ENCODE data around the gene METTL18. TPM values are rescaled to one million over a fixed set of nuclear protein-coding genes. Genes with fewer than 3 reads are reported as not detected.

METTL18 gene
- total RNA-seq, 1 donor = 6.4 TPM

DNA sequence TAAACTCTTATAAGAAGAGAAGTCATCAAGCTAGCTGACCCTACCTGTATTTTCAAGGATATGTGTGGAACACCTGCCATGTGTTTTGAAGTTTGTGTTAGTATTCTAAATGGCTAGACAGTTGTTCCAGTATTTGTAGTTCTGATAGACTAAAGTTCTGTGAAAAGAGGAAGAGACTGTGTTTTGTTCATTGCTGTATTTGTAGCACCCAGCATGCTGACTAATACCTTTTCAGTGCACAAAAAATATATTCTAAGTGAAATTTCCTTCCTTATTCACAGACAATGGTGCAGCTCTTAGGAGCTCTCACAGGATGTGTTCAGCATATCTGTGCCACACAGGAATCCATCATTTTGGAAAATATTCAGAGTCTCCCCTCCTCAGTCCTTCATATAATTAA, 8.2 kb upstream of the METTL18 start:
- no peaks in the 10 kb centered on the region for H3K9me3 ChIP-seq (ENCODE audit: low read depth, low read length)
- no peaks in the 10 kb centered on the region for H3K4me1 ChIP-seq (ENCODE audit: insufficient read depth, low read length)
- H3K4me3 ChIP-seq (ENCODE audit: low read length) = no peak overlapping the region
- H3K27me3 ChIP-seq (ENCODE audit: insufficient read depth, low read length) = no peaks in the 10 kb centered on the region

DNA sequence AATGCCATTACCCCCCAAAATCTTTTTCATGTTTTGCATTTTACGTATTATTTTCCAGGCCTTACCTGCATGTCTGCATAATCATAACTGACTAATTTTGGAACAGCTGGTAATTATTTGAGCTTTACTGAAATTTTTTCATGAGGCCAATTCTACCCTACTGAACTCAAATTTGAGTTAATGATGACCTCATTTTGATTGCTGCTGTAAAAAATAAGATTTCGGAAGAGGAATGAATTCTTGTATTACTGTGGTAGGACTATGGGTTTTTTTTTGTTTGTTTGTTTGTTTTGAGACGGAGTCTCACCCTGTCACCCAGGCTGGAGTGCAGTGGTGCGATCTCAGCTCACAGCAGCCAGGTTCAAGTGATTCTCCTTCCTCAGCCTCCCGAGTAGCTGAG, 2.6 kb upstream of the METTL18 start:
- no peak overlapping the region for H3K4me3 ChIP-seq (ENCODE audit: low read length)
- no peaks in the 10 kb centered on the region for H3K27me3 ChIP-seq (ENCODE audit: insufficient read depth, low read length)
- H3K9me3 ChIP-seq (ENCODE audit: low read depth, low read length) = no peaks in the 10 kb centered on the region
- peaks cover 21% of the 10 kb centered on the region for H3K4me1 ChIP-seq (ENCODE audit: insufficient read depth, low read length)

GRCh38 chr1:169796274-169796810, 1.6 kb upstream of the METTL18 start:
- no peaks in the 10 kb centered on the region for H3K27me3 ChIP-seq (ENCODE audit: insufficient read depth, low read length)
- H3K4me1 ChIP-seq (ENCODE audit: insufficient read depth, low read length) = peaks cover 21% of the 10 kb centered on the region
- H3K9me3 ChIP-seq (ENCODE audit: low read depth, low read length) = no peaks in the 10 kb centered on the region
- H3K4me3 ChIP-seq (ENCODE audit: low read length) = no peak overlapping the region

DNA sequence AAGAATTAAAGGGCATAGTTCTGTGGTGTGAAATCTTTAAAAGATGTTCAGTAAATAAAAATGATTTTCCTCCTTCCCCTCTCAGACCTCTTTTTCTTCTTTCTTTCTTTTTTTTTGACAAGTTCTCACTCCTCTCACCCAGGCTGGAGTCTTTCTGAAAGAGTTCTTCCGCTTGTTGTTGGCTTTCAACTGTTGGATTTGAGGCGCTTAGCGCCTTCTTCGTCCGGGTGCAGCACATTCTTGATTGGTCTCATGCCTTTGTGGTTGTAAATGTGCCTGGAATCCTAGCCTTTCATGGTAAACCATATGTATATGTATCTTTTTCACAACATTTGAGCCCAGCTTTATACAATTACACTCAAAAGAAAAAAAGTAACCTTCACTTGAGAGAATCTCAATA, 980 bp upstream of the METTL18 start:
- H3K4me3 ChIP-seq (ENCODE audit: low read length) = peak overlapping the region; percentile 96
- H3K27me3 ChIP-seq (ENCODE audit: insufficient read depth, low read length) = no peaks in the 10 kb centered on the region
- H3K4me1 ChIP-seq (ENCODE audit: insufficient read depth, low read length) = peaks cover 21% of the 10 kb centered on the region
- no peaks in the 10 kb centered on the region for H3K9me3 ChIP-seq (ENCODE audit: low read depth, low read length)

DNA sequence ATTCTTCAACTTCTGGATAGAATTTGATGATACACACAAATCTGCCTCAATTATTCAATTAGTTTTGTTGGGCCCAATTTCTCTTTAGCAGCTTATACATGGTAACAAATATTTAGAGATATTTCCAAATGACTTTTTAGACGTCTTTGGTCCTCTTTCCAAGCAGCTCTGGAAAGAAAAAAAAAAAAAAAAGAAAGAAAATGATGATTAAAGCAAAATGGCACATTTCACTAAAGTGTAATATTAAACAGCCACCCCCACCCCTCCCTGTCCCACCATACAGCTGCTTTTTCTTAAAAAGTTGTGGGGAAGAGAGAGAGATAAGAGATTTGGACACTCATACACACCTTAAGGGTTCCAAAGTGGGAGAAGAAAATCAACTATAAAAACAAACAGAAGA, 977 bp downstream of the METTL18 start:
- peak overlapping the region; percentile 96 for H3K4me3 ChIP-seq (ENCODE audit: low read length)
- no peaks in the 10 kb centered on the region for H3K9me3 ChIP-seq (ENCODE audit: low read depth, low read length)
- H3K27me3 ChIP-seq (ENCODE audit: insufficient read depth, low read length) = no peaks in the 10 kb centered on the region
- H3K4me1 ChIP-seq (ENCODE audit: insufficient read depth, low read length) = peaks cover 21% of the 10 kb centered on the region

GRCh38 chr1:169788402-169788801, 6.3 kb downstream of the METTL18 start:
- Histone ChIP-seq H3K4me1 (ENCODE audit: insufficient read depth, low read length) (peaks cover 4% of the 10 kb centered on the region), H3K9me3 (ENCODE audit: low read depth, low read length) (no peaks in the 10 kb centered on the region), H3K27me3 (ENCODE audit: insufficient read depth, low read length) (peaks cover 28% of the 10 kb centered on the region), H3K4me3 (ENCODE audit: low read length) (no peak overlapping the region)

DNA sequence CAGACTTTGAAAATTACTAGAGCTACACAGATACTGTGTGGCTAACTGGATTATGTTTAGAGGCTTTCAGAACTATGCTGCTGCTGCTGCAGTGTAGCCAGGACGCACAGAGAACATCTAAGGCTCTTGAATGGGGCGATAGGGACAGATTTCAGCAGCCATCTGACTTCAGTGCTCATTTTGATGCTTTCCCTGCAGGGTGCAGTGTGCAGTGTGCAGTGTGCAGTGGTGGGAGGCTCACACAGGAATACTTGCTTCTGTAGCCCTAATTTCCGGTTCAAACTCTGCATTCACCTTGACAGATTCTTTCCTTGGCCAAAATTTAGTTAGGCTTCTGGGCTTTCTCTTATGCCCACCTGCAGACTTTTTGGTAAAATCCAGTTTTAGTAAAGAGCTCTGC, 7.7 kb downstream of the METTL18 start:
- H3K4me1 ChIP-seq (ENCODE audit: insufficient read depth, low read length) = no peaks in the 10 kb centered on the region
- no peaks in the 10 kb centered on the region for H3K9me3 ChIP-seq (ENCODE audit: low read depth, low read length)
- H3K27me3 ChIP-seq (ENCODE audit: insufficient read depth, low read length) = peaks cover 36% of the 10 kb centered on the region
- no peak overlapping the region for H3K4me3 ChIP-seq (ENCODE audit: low read length)

GRCh38 chr1:169785267-169785666, 9.4 kb downstream of the METTL18 start:
- peaks cover 36% of the 10 kb centered on the region for H3K27me3 ChIP-seq (ENCODE audit: insufficient read depth, low read length)
- H3K4me1 ChIP-seq (ENCODE audit: insufficient read depth, low read length) = no peaks in the 10 kb centered on the region
- H3K4me3 ChIP-seq (ENCODE audit: low read length) = no peak overlapping the region
- no peaks in the 10 kb centered on the region for H3K9me3 ChIP-seq (ENCODE audit: low read depth, low read length)

GRCh38 chr1:169784102-169784501, 10.6 kb downstream of the METTL18 start:
- Histone ChIP-seq H3K4me3 (ENCODE audit: low read length) (no peak overlapping the region), H3K9me3 (ENCODE audit: low read depth, low read length) (no peaks in the 10 kb centered on the region), H3K27me3 (ENCODE audit: insufficient read depth, low read length) (peaks cover 36% of the 10 kb centered on the region), H3K4me1 (ENCODE audit: insufficient read depth, low read length) (no peaks in the 10 kb centered on the region)

GRCh38 chr1:169782596-169782995, 12.1 kb downstream of the METTL18 start:
- Histone ChIP-seq H3K4me1 (ENCODE audit: insufficient read depth, low read length) (no peaks in the 10 kb centered on the region), H3K9me3 (ENCODE audit: low read depth, low read length) (no peaks in the 10 kb centered on the region), H3K27me3 (ENCODE audit: insufficient read depth, low read length) (peaks cover 31% of the 10 kb centered on the region), H3K4me3 (ENCODE audit: low read length) (no peak overlapping the region)

DNA sequence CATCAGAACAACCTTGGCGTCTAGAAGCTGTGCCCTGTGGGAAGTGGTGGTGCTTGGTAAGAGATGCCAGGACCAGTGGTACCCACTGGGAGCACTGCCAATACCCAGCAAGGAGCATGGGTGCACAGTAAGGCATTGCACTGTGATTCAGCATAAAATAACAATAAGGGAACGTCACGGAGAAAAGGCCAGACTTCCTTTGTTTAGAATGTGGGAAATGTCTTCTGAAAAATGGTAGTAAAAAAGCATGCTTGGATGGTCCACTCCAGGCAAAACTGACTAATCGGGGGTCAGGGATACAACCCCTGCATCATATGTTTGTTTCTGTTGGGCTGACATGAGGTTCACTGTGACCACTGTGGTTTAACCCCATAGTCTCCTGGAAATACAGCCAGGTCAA, 14.7 kb downstream of the METTL18 start:
- Histone ChIP-seq H3K27me3 (ENCODE audit: insufficient read depth, low read length) (peaks cover 14% of the 10 kb centered on the region), H3K4me3 (ENCODE audit: low read length) (no peak overlapping the region), H3K9me3 (ENCODE audit: low read depth, low read length) (no peaks in the 10 kb centered on the region), H3K4me1 (ENCODE audit: insufficient read depth, low read length) (no peaks in the 10 kb centered on the region)

- Histone ChIP-seq H3K27me3 (ENCODE audit: insufficient read depth, low read length) (peaks cover 9% of the 10 kb centered on the region), H3K4me3 (ENCODE audit: low read length) (no peak overlapping the region), H3K9me3 (ENCODE audit: low read depth, low read length) (no peaks in the 10 kb centered on the region)
These were observed 15.6 kb downstream of the METTL18 start for GRCh38 chr1:169779150-169779549.

GRCh38 chr1:169776440-169776839, 18.3 kb downstream of the METTL18 start:
- Histone ChIP-seq H3K27me3 (ENCODE audit: insufficient read depth, low read length) (no peaks in the 10 kb centered on the region), H3K9me3 (ENCODE audit: low read depth, low read length) (no peaks in the 10 kb centered on the region), H3K4me1 (ENCODE audit: insufficient read depth, low read length) (no peaks in the 10 kb centered on the region), H3K4me3 (ENCODE audit: low read length) (no peak overlapping the region)

More at GRCh38 chr1:169779150-169779549, 15.6 kb downstream of the METTL18 start:
- no peaks in the 10 kb centered on the region for H3K4me1 ChIP-seq (ENCODE audit: insufficient read depth, low read length)

- no peaks in the 10 kb centered on the region for H3K27me3 ChIP-seq (ENCODE audit: insufficient read depth, low read length)
- H3K9me3 ChIP-seq (ENCODE audit: low read depth, low read length) = no peaks in the 10 kb centered on the region
- H3K4me3 ChIP-seq (ENCODE audit: low read length) = no peak overlapping the region
- no peaks in the 10 kb centered on the region for H3K4me1 ChIP-seq (ENCODE audit: insufficient read depth, low read length)
These were observed 26.5 kb downstream of the METTL18 start for GRCh38 chr1:169768161-169768560.

DNA sequence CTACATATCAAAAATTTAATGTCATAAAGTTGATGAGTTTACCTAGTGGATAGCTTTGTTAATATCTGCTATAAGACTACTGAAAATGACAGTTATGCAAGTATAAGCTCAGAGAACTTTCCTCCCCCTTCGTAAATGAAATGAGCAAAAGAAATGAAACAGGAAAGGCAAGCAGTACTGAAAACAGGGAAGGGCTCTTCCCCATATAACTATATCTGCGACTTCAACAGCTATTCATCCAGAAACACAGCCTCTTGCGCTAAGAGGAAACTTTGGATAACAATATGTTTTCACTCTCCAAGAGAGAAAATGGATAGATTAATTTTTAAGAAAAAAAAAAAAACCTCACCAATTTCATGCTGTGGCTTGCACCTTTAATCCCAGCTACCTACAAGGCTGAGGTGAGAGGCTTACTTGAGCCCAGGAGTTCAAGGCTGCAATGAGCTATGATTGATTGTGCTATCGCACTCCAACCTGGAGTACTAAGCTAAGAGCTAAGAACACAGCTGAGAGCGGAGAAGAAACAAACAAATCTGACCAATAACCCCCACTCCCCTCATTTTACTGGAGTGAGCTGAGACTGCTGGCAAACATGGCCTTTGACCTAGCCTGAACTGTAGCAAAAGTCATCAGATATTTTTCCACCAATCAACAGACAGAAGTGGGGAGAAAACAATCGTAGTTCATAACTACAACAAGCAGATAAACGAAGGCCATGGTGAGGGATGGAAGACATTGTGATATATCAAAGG, 29.0 kb downstream of the METTL18 start:
- H3K4me1 ChIP-seq (ENCODE audit: insufficient read depth, low read length) = no peaks in the 10 kb centered on the region
- H3K4me3 ChIP-seq (ENCODE audit: low read length) = no peak overlapping the region
- H3K27me3 ChIP-seq (ENCODE audit: insufficient read depth, low read length) = no peaks in the 10 kb centered on the region
- no peaks in the 10 kb centered on the region for H3K9me3 ChIP-seq (ENCODE audit: low read depth, low read length)

- H3K9me3 ChIP-seq (ENCODE audit: low read depth, low read length) = no peaks in the 10 kb centered on the region
- no peaks in the 10 kb centered on the region for H3K4me1 ChIP-seq (ENCODE audit: insufficient read depth, low read length)
- no peaks in the 10 kb centered on the region for H3K27me3 ChIP-seq (ENCODE audit: insufficient read depth, low read length)
- H3K4me3 ChIP-seq (ENCODE audit: low read length) = no peak overlapping the region
These were observed 29.8 kb downstream of the METTL18 start for GRCh38 chr1:169764919-169765318.
